Gastrocnemius medialis (tissue), 4 donors: Measurements from ENCODE around the gene CHST3.

Experiments
- POLR2A ChIP-seq, 2 donors: fragments of 450-650 bp; IDR thresholded peaks; one replicate each; pipeline ENCODE4 v1.6.1; 2017; ENCODE audit warnings: antibody characterized with exemption in 2 of 2, mild to moderate bottlenecking in 2 of 2, moderate library complexity in 2 of 2
- TF ChIP-seq, protein P1 (sequence below), 5 experiments: fragments of 450-650 bp in 3 of 5; fragments of 200-600 bp in 2 of 5; sonication (generic) in 2 of 5; IDR thresholded peaks in 4 of 5; conservative IDR thresholded peaks in 1 of 5; 1 replicate in 4 of 5; 2 replicates in 1 of 5; pipeline ENCODE4 v1.5.1; 2016 to 2019; ENCODE audit warnings: antibody characterized with exemption in 5 of 5, mild to moderate bottlenecking in 3 of 5, moderate library complexity in 3 of 5

GRCh38 chr10:71931295-71931694, 32.9 kb upstream of the CHST3 start:
- TF ChIP-seq, protein P1, sequence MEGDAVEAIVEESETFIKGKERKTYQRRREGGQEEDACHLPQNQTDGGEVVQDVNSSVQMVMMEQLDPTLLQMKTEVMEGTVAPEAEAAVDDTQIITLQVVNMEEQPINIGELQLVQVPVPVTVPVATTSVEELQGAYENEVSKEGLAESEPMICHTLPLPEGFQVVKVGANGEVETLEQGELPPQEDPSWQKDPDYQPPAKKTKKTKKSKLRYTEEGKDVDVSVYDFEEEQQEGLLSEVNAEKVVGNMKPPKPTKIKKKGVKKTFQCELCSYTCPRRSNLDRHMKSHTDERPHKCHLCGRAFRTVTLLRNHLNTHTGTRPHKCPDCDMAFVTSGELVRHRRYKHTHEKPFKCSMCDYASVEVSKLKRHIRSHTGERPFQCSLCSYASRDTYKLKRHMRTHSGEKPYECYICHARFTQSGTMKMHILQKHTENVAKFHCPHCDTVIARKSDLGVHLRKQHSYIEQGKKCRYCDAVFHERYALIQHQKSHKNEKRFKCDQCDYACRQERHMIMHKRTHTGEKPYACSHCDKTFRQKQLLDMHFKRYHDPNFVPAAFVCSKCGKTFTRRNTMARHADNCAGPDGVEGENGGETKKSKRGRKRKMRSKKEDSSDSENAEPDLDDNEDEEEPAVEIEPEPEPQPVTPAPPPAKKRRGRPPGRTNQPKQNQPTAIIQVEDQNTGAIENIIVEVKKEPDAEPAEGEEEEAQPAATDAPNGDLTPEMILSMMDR (IDR thresholded peaks at IDR 0.05 in 4 of 5, conservative IDR thresholded peaks at IDR 0.05 in 1 of 5), result no peak
- no peak for TF ChIP-seq POLR2A (IDR thresholded peaks at IDR 0.05)
